Dermis blood vessel endothelial cell (primary cell): ENCODE results near the gene TPT1. TPM values are rescaled to one million over a fixed set of nuclear protein-coding genes. Genes with fewer than 3 reads are reported as not detected.
A peak's percentile ranks its signal among the peaks of the same experiment; 100 is the strongest.

ENCODE experiments used
- DNase-seq: peaks from one replicate; pipeline ENCODE4 v3.0.0; 2010
- total RNA-seq: library from RNA; depleted of rRNA; stranded (reverse); fragments of >200 nt; gene quantifications from 2 replicates; pipeline ENCODE4 v1.2.3, GENCODE V29; 2014

TPT1 gene
- total RNA-seq, 1 donor from 2014 or later = 4,062 TPM

DNA sequence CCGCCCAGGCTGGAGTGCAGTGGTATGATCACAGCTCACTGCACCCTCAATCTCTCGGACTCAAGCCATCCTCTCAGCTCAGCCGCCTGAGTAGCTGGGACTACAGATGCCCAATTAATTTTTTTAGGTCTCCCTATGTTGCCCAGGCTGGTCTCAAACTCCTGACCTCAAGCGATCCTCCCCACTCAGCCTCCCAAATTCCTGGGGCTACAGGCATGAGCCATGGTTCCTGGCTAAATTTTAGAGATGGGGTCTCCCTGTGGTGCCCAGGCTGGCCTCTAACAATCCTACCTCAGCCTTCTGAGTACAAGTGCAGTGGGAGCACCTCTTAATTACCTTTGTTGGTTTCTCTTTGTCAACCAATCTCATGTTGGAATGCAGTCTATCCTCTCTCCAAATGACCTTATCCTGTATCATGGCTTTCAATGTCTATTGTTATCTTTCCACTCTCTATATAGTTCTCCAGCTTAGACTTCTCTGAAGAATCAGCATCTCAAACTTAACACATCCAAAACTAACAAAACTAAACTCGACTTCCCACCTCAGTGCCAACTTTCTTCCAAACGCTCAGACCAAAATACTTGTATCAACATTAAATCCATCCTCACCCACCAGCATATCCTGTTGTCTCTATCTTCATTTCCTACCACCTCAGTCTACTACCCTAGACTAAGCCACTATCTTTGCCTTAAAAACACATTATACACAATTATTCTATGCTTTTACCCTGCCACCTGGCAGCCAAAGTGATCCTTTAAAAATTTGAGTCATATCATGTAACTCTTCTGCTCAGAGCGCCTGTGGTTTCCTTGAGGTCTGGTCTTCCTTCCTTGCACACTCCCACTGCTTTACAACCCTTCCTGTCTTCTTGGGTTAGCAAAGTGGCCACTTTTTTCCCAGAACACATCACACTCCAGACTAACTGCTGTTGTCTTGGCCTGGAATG is 6.7 kb downstream of the TPT1 start:
- peak; percentile 51 for DNase-seq

GRCh38 chr13:45333251-45333976 is 7.6 kb downstream of the TPT1 start:
- no peak for DNase-seq

DNA sequence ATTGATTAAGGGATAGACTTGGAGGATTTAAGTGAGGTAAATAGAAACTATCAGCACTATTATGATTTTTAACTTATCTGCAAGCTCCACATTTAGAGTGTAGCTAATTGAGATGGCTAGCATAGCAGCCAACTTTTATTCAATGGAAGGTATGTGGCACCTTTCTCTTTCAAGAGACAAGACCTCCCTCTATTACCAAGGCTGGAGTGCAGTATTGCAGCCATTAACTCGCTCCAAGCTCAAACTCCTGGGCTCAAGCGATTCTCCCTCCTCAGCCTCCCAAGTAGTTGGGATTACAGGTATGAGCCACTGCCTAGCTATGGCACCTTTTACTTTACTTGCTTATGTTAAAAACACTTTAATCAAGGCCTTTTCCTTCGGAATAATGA is 8.2 kb downstream of the TPT1 start:
- no peak for DNase-seq

- DNase-seq = peak; percentile 67
Measured at GRCh38 chr13:45332036-45332830, 8.8 kb downstream of the TPT1 start.

DNA sequence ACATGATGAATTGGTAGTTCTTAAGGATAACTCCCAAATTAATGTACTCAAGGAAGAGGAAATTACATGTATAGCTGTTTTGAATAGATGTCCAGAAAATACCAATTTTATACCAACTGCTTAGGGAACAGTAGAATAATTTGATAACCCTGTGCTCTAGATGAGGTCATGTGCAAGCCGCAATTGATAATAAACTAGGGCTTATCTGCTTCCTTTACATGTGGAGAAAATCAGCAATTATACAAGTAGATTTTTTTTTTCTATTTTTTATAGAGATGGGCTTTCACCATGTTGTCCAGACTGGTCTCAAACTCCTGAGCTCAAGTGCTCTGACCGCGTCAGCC is 9.3 kb downstream of the TPT1 start:
- peak; percentile 60 for DNase-seq

DNA sequence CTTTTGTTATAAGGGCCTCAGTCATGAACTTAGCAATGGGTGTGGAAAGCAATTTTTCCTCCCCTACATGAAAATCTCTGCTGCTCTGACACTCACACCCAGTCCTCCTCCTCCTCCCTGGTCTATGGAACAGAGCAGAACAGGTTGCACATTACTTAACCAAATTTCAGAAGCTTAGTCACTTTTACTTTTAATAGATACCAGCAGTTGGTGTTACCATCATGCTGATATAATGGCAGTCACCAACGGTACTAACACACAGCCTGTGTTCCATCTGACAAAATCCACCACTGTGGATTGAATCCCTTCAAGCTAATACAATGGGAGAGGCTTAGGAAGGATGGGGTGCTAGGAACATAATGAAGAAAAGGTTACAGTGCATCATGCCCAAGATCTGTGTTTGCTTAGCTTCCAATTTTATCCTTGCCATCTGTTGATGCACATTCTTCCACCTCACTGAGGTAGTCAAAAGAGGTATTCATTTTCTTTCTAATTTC is 9.8 kb downstream of the TPT1 start:
- no peak for DNase-seq

DNA sequence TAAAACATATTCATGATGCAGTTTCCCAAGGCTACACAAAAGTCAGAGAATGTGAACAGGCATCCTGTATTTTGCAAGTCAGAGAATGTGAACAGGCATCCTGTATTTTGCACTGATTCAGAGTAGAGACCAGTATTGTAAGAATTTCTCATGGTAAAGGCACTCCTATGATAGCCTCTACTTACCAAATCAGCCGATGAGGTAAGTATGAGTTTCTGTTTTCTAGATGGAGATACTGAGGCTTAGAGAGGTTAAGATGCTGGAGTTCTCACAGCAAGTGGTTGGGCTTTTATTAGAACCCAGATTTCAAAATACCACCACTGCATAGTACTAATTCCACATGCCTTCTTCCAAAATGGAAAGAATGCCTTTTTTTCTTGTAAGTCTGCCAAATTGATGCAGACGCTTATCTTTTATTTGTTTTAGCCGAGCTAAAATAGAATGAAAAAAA is 12.3 kb downstream of the TPT1 start:
- DNase-seq = no peak

- DNase-seq = no peak
Measured at GRCh38 chr13:45327253-45327955, 13.6 kb downstream of the TPT1 start.

GRCh38 chr13:45325806-45326205 is 15.2 kb downstream of the TPT1 start:
- DNase-seq = peak; percentile 82

DNA sequence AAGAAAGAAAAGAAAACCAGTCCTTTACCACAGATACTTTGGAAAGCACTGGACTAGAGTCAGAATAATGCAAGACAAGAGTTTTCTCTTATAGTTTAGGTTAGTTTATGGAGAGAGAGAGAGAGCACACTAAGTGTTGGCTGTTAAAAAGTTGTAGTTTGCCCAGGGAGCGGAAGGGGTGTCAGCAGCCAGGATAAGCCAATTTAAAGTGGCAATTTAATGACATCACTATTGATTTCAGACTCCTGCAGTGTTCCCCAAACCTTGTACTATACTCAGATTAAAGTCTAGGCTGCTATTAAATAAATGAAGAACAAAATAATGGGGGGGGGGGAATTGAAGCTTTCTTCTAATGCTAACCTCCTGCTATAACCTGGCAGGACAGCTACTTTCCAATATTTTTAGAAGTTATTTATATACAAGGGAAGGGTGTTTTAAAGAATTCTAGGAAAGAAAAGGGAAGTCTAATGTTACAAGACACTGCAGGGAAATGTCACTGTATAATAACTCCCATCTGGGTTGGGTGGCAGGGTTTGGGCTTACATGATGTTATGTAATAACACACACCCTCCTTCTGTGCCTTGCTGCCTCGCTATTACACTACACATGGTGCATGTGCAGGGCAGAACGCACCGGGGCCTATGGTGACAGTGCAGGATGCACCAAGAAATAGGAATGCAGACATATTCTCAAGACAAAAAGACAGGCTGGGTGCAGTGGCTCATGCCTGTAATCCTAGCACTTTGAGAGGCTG is 19.9 kb downstream of the TPT1 start:
- DNase-seq = no peak

DNA sequence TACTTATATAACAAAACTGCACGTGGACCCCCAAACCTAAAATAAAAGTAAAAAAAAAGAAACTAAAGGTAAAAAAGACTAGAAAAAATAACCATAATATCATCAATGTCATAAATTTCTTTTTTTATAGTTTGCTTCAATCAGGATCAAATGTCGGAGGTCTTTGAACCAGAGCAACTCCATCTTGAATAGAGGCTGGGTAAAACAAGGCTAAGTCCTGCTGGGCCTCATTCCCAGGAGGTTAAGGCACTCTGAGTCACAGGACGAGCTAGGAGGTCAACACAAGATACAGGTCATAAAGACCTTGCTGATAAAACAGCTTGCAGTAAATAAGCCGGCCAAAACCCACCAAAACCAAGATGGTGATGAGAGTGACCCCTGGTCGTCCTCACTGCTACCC is 24.0 kb downstream of the TPT1 start:
- DNase-seq = no peak

DNA sequence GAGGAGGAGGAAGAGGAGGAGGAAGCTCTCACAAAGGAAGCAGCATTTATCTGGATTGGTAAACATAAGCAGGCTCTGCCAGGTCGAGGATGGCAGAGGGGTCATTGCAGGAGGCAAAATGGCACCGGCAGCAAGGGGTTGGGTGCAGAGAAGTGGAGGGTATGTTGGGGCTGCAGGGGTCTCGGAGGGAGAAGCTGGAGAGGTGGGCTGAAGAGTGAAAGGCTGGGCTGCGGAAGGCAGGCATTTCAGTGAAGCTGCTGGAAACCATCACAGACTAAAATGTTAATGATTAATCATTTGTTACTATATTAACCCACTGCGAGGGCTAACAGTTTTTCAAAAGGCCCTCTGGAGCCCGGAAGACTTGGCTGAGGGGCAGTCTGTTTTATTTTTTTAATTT is 24.6 kb downstream of the TPT1 start:
- DNase-seq = no peak

- DNase-seq = no peak
Measured at GRCh38 chr13:45315520-45316167, 25.3 kb downstream of the TPT1 start.

DNA sequence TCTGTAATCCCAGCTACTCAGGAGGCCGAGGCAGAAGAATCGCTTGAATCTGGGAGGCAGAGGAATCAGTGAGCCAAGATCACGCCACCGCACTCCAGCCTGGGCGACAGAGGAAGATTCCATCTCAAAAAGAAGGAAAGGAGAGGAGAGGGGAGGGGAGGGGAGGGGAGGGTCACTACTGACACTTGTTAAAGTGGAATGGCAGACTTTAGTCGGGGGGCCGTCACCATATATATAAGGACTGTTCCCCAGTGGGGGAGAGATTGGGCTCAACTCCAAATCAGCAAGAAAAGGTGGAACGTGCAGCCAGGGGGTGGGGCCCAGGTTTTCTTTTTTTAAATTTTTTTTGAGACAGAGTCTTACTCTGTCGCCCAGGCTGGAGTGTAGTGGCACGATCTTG is 26.2 kb downstream of the TPT1 start:
- no peak for DNase-seq

DNA sequence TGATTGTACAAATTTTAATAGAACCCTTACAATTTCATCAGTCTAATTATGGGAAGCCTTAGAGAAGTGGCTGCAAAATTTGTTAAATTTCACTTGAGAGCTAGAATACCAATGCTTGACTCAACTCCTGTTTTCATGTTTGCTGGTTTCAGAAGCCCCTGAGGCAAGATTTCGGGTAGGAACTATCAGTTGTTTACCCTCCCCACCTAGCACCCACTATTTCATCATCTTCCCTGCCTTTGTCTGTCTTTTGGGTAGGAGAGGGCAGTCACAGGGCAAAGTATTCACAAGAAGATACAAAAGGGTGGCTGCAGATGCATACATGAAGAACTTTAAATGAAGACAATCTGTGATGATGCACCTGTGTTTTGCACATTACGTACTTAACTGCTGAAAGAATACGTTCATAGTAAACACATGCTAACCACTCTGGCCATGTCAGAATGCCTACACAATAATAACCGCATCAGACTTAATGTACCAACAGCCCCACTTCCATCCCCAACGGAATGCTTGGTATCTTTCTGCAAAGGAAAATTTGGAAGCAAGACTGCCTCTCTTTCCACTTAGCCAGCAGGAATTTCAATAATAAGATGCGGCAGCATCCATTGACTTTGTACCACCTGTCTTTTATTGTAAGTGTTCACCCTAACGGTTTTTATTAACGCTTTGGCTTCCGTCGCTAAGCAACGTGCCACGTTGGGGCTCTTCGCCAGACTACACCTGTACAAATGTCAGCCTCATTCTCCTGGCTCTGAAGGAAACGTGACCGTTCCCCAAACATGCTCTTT is 30.4 kb downstream of the TPT1 start:
- DNase-seq = no peak

DNA sequence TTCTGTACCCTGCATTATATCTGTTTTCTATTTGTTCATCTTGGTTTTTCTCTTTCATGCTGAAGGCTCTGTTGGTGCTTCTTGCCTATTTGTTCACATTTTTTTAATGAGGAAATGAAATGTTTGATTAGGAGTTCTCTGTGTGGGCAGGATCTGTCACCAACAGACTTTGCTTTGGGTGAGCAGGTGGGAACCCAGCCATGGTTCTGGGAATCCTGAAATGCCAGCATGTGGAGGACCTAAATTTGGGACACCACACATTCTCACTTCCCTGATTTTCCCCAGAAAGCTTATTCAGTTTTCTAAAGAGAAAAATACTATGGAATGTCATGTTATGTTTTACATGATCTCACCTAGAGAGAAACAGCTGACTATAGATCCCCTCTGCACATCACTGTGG is 34.0 kb downstream of the TPT1 start:
- DNase-seq = no peak

DNA sequence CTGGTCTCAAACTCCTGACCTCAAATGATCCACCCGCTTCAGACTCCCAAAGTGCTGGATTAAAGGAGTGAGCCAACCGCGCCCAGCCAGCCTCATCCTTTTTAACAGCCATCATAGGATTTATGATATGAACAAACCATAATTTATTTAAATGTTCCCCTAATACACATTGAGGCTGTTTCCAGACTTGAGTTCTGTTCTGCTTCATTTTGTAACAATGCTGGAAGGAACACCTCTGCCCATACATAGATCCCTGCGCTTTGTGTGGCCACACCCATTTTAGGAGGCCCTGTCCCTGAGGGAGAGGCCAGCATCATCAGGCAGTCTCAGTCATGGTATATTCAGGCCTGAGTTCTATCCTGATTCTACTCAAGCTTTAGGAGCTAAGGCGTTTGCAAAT is 35.9 kb downstream of the TPT1 start:
- DNase-seq = no peak

GRCh38 chr13:45303866-45304265 is 37.1 kb downstream of the TPT1 start:
- DNase-seq = no peak

GRCh38 chr13:45303026-45303425 is 38.0 kb downstream of the TPT1 start:
- DNase-seq = no peak

DNA sequence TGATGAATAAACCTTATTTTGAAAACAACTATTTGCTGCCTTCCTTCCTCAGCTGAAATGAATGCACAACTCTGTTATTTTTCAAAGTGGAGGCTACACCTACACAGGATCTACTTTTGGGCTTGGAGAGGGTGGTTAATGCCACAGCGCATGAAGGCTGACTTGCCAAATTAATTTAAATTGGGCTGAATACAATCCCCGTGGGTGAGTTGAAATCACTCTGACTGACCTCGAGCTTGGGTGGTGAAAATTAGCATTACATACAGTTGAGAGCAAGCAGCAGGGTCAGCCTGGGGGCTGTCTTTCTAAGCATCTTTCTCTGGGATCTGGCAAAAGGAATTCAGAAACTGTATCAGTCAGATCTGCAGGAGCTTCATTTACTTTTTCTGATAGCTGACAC is 38.5 kb downstream of the TPT1 start:
- DNase-seq = no peak
